Fibroblast of lung (primary cell): ENCODE data around the gene WEE2.

Experiments used
- EZH2 ChIP-seq: IDR thresholded peaks from 2 replicates; pipeline ENCODE4 v1.5.1; 2012; ENCODE audit warnings: low read length, control low read depth, mild to moderate bottlenecking; ENCODE audit errors: missing control alignments
- TF ChIP-seq, protein P1 (sequence below), 2 donors: IDR thresholded peaks in 1 of 2; conservative IDR thresholded peaks in 1 of 2; 1 replicate in 1 of 2; 2 replicates in 1 of 2; pipeline ENCODE4 v1.5.1; 2011 to 2012; ENCODE audit warnings: low read length in 2 of 2, control low read depth in 1 of 2, inconsistent platforms in 1 of 2, low read depth in 1 of 2, mild to moderate bottlenecking in 1 of 2

DNA sequence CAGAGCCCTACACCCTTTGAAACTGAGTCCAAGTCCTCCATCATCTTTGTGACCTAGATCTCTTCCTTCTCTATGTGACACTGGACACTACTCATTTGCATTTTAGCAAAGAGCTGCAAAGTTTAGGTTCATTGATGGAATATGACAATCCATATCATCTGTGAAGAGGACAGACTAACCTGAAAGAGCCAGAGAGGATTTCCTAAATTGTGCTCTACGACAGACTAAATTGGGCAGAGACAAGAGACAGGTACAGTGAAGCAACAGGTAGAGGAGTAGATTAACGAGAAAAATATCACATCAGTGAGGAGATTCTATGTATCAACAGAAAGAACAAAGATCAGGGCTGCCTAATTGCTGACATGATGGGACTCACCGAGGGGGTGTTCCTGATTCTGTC is 55.6 kb downstream of the WEE2 start, which contains the start of gene TAS2R3:
- TF ChIP-seq EZH2: no peak
- TF ChIP-seq, protein P1, sequence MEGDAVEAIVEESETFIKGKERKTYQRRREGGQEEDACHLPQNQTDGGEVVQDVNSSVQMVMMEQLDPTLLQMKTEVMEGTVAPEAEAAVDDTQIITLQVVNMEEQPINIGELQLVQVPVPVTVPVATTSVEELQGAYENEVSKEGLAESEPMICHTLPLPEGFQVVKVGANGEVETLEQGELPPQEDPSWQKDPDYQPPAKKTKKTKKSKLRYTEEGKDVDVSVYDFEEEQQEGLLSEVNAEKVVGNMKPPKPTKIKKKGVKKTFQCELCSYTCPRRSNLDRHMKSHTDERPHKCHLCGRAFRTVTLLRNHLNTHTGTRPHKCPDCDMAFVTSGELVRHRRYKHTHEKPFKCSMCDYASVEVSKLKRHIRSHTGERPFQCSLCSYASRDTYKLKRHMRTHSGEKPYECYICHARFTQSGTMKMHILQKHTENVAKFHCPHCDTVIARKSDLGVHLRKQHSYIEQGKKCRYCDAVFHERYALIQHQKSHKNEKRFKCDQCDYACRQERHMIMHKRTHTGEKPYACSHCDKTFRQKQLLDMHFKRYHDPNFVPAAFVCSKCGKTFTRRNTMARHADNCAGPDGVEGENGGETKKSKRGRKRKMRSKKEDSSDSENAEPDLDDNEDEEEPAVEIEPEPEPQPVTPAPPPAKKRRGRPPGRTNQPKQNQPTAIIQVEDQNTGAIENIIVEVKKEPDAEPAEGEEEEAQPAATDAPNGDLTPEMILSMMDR (conservative IDR thresholded peaks at IDR 0.05 in 1 of 2, IDR thresholded peaks at IDR 0.05 in 1 of 2; ENCODE audit: low read depth in 1 of 2, low read length in 2 of 2): no peak
